Fibroblast of the aortic adventitia (primary cell): ENCODE results near the gene SLC39A5. TPM values are rescaled to one million over a fixed set of nuclear protein-coding genes. Genes with fewer than 3 reads are reported as not detected.
"Not testable (repeated sequence)": the region's sequence is repeated elsewhere in the genome, so short reads cannot be mapped to it uniquely, and the experiment has no call there.

ENCODE experiments used
- DNase-seq: peaks from one replicate; pipeline ENCODE4 v3.0.0-alpha.2; 2010; ENCODE audit warnings: low read depth
- H3K4me3 ChIP-seq: 2 replicates; pipeline ENCODE4 v1.5.1; 2011; ENCODE audit warnings: low read depth, mild to moderate bottlenecking, control low read depth, low read length, moderate library complexity
- CTCF ChIP-seq: IDR thresholded peaks from 2 replicates; pipeline ENCODE4 v1.5.1; 2011; ENCODE audit warnings: mild to moderate bottlenecking, low read length, control low read depth, inconsistent platforms; ENCODE audit not compliant: insufficient read depth
- total RNA-seq: library from RNA; depleted of rRNA; stranded (reverse); fragments of >200 nt; gene quantifications from 2 replicates; pipeline ENCODE4 v1.2.3, GENCODE V29; 2012; ENCODE audit warnings: low replicate concordance

SLC39A5 gene
- total RNA-seq, 1 donor, result 0.18 TPM

- TF ChIP-seq CTCF, result no peak
- DNase-seq, result no peak
- no peak overlapping the region for H3K4me3 ChIP-seq
These were observed 52.2 kb downstream of the SLC39A5 start for GRCh38 chr12:56282030-56282429.

- no peak for DNase-seq
- H3K4me3 ChIP-seq, result no peak overlapping the region
- no peak for TF ChIP-seq CTCF
These were observed 52.7 kb downstream of the SLC39A5 start for GRCh38 chr12:56282579-56282978.

- H3K4me3 ChIP-seq, DNase-seq: not testable (repeated sequence)
These were observed 54.4 kb downstream of the SLC39A5 start for GRCh38 chr12:56284263-56284662.

GRCh38 chr12:56286044-56286830 is 56.4 kb downstream of the SLC39A5 start:
- TF ChIP-seq CTCF, result no peak
- no peak overlapping the region for H3K4me3 ChIP-seq
- DNase-seq, result peak; percentile 16

Other genes with a start within 250 kb of the SLC39A5 start
- 20.4 and 40.4 TPM in 2 replicates for gene SUOX, start 232.8 kb upstream of the SLC39A5 start, total RNA-seq
- gene IKZF4, start 209.0 kb upstream of the SLC39A5 start, total RNA-seq, result 0.65 and 3.4 TPM in 2 replicates
- gene RPS26, start 188.1 kb upstream of the SLC39A5 start, total RNA-seq, result 321 and 893 TPM in 2 replicates
- 1.2 and 1.5 TPM in 2 replicates for gene ERBB3, start 149.9 kb upstream of the SLC39A5 start, total RNA-seq
- 102 and 141 TPM in 2 replicates for gene PA2G4, start 125.5 kb upstream of the SLC39A5 start, total RNA-seq
- gene RPL41, start 113.4 kb upstream of the SLC39A5 start, total RNA-seq, result 2,772 and 12,570 TPM in 2 replicates
- 5.9 and 7.3 TPM in 2 replicates for gene ZC3H10, start 111.8 kb upstream of the SLC39A5 start, total RNA-seq
- 207 and 267 TPM in 2 replicates for gene ESYT1, start 101.8 kb upstream of the SLC39A5 start, total RNA-seq
- gene MYL6B, start 77.5 kb upstream of the SLC39A5 start, total RNA-seq, result 74.2 and 125 TPM in 2 replicates
- 1,047 and 1,209 TPM in 2 replicates for gene MYL6, start 71.7 kb upstream of the SLC39A5 start, total RNA-seq
- 69.4 and 222 TPM in 2 replicates for gene SMARCC2, start 40.6 kb upstream of the SLC39A5 start, total RNA-seq
- 75.0 and 86.0 TPM in 2 replicates for gene RNF41, start 8.1 kb upstream of the SLC39A5 start, total RNA-seq
- gene NABP2, start 5.7 kb upstream of the SLC39A5 start, total RNA-seq, result 13.9 and 31.5 TPM in 2 replicates
- gene ANKRD52, start 28.3 kb downstream of the SLC39A5 start, total RNA-seq, result 8.7 and 20.0 TPM in 2 replicates
- 5.1 and 8.0 TPM in 2 replicates for gene COQ10A, start 36.9 kb downstream of the SLC39A5 start, total RNA-seq
- 40.9 and 117 TPM in 2 replicates for gene CS, start 70.3 kb downstream of the SLC39A5 start, total RNA-seq
- 76.1 and 120 TPM in 2 replicates for gene CNPY2, start 85.9 kb downstream of the SLC39A5 start, total RNA-seq
- 23.0 and 37.7 TPM in 2 replicates for gene PAN2, start 103.9 kb downstream of the SLC39A5 start, total RNA-seq
- not detected in 2 replicates for gene IL23A, start 108.8 kb downstream of the SLC39A5 start, total RNA-seq
- 268 and 280 TPM in 2 replicates for gene STAT2, start 130.1 kb downstream of the SLC39A5 start, total RNA-seq
- gene APOF, start 132.8 kb downstream of the SLC39A5 start, total RNA-seq, result not detected in 2 replicates
- gene TIMELESS, start 219.4 kb downstream of the SLC39A5 start, total RNA-seq, result 1.6 and 15.9 TPM in 2 replicates
- not detected in 2 replicates for gene MIP, start 224.6 kb downstream of the SLC39A5 start, total RNA-seq
- 2.3 and 3.0 TPM in 2 replicates for gene SPRYD4, start 238.5 kb downstream of the SLC39A5 start, total RNA-seq